Daoy (cell line): ENCODE results near the gene YLPM1. TPM values are rescaled to one million over a fixed set of nuclear protein-coding genes. Genes with fewer than 3 reads are reported as not detected.

Source experiments
- DNase-seq: peaks from one replicate; pipeline ENCODE4 v3.0.0-alpha.2; 2015; ENCODE audit warnings: low read depth
- total RNA-seq: library from RNA; depleted of rRNA; stranded (reverse); fragments of >200 nt; shearing (Covaris generic); gene quantifications from 2 replicates; pipeline ENCODE4 v1.2.3, GENCODE V29; 2014

The YLPM1 gene
- total RNA-seq, 1 experiment from 2014 or later: 23.8 TPM

GRCh38 chr14:74841230-74842207 is 78.4 kb downstream of the YLPM1 start:
- no peak for DNase-seq

DNA sequence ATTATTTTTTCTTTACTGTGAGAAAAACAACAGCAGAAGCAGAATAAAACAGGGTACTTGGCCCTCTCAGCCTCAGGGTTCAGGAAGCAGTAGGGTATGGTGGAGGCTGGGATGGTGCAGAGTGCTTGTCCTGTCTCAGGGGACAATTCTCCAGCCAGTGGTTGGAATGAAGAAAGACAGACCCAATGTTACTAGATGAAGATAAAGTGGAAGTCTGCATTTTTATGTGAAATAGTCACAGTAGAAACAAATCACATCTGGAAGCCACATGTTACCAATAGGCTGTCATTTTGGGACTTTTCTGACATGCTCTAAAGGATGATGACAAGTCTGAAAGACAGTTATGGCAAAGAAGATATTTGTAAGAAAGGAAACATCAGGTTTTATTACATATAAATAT is 80.5 kb downstream of the YLPM1 start:
- no peak for DNase-seq

GRCh38 chr14:74846168-74846567 is 83.1 kb downstream of the YLPM1 start:
- DNase-seq: no peak

GRCh38 chr14:74846968-74847665 is 84.0 kb downstream of the YLPM1 start:
- DNase-seq: peak; percentile 27

DNA sequence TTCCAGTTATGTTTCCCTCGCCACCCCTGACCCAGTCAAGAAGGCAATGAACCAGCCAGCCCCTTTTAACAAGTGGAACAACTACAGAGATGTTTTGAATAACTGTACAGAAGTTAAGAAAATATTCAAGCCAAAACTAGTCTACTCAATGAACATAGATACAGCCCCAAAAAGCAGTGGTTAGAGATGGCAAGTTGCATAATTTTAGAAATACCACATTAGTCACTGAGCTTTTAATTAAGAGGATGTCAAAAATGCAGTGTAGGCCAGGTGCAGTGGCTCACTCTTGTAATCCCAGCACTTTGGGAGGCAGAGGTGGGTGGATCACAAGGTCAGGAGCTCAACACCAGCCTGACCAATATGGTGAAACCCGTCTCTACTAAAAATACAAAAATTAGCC is 85.7 kb downstream of the YLPM1 start:
- DNase-seq: no peak

- no peak for DNase-seq
Observed at GRCh38 chr14:74852922-74853530, 89.9 kb downstream of the YLPM1 start.

DNA sequence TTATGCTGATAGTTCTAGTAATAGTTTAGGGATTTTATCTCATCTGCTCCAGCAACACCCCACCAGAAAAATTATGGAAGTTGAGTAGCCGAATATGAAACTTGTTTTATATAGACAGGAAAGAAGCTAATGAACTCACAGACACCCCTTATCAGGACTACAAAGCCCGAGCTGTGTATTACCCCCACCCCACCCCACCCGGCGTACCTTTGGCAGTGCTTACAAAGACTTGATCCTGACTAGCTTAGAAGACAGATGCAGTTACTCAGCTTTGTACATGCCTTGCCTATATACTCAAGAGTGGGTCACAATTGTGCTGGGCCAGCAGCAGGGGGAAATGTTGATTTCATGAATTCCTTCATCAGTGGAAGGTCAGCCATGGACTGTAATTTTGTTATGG is 90.5 kb downstream of the YLPM1 start:
- DNase-seq: no peak

GRCh38 chr14:74855021-74855420 is 91.9 kb downstream of the YLPM1 start:
- no peak for DNase-seq

GRCh38 chr14:74855945-74856344 is 92.8 kb downstream of the YLPM1 start:
- no peak for DNase-seq

- no peak for DNase-seq
Observed at GRCh38 chr14:74856366-74856765, 93.2 kb downstream of the YLPM1 start.

DNA sequence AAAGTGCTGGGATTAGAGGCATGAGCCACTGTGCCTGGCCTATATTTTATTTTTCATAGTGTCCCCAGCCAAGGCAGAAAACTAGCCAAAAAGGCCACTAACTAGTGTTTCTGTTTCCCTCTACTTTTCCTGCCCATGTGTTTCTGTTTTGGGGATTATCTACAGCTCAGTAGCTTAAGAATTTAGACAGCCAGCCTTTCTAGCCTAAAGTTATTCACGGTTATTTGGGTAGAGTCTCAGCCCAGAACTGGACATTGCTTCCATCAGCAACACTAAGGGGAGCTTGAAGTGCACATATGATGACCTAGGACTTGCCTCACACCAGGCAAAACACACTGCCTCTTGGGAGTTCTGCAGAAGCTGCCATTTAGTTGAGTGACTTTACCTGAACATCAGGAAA is 94.9 kb downstream of the YLPM1 start:
- no peak for DNase-seq

GRCh38 chr14:74859757-74860552 is 96.8 kb downstream of the YLPM1 start:
- no peak for DNase-seq

GRCh38 chr14:74860899-74861733 is 98.0 kb downstream of the YLPM1 start:
- peak; percentile 83 for DNase-seq

DNA sequence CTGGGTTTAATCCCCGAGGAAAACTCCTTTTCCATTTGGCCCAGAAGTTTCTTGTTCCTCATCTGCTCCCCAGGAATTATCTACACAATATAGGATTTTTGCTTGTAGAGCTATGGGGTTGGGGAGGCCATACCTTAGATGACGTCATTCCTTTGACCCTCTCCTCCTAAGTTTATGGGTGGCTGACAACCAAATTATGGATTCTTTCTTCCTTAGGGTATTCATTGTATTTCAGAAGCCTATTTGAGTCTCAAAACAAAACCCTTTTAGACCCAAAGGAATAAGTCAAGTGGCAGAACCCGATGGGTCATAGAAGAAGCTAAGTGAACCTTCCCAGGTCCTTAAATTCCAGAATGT is 98.6 kb downstream of the YLPM1 start:
- DNase-seq: no peak

DNA sequence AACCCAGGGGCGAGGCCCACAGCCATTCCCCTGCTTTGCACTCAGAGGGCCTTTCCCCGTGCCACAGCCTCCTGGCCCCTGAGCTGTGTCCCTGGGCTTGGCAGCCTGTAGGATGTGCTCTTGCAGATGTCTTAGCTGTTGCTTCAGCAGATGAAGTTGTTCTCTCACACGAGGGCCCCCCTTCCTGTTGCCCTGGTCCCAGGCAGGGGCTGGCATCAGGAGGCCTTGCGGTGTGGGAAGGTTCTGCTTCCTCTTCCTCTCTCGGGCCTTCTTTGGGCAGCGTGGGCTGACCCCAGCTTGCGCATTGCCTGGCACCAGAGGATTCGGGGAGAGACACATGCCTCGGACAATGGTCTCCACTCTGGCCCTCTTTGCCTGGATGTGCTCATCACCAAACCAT is 100.2 kb downstream of the YLPM1 start:
- no peak for DNase-seq

DNA sequence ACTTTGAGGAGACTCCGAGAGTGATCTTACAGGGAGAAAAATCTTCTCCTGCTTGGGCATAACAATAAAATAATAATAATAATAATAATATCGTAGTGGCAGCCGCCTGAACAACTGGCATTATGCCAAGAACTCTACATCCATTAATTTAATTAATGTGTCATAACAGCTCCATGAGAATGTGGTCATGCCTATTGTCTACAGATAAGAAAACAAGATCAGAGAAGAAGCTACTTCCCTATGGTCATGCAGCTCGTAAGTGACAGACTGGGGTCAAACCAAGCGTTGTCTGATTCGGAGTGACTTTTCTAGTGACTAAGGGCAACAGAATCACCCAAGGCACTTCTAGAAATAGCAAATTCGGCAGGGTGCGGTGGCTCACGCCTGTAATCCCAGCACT is 101.1 kb downstream of the YLPM1 start:
- no peak for DNase-seq

- no peak for DNase-seq
Observed at GRCh38 chr14:74865156-74865555, 102.0 kb downstream of the YLPM1 start.

DNA sequence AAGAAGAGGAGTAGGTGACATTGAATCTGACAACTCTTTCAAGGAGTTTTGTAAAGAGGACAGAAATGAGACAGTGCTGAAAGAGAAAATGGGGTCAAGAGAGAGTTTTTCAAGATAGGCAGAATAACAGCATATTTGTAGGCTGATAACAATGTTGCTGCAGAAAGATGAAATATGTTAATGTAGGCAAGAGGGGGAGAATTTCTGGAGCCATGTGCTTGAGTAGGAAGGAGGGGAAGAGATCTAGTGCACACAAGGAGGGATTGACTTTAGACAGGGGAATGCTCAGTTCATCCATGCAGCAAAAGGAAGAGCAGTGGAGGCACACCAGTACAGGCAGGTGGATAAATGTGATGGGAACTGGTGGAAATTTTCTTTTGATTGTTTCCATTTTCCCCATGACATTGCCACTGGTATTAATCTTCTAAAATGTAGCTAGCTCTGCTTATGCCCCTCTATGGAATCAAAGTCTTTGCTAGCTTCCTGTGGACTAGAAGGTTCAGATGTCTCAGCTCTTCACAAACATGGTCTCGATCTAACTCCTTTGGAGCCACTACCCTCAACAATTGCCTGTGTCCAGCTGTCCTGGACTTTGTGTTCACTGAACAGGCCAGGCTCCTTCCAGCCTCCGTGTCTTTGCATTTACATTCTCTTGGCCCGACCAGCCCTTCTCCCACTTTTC is 103.7 kb downstream of the YLPM1 start:
- DNase-seq: no peak

DNA sequence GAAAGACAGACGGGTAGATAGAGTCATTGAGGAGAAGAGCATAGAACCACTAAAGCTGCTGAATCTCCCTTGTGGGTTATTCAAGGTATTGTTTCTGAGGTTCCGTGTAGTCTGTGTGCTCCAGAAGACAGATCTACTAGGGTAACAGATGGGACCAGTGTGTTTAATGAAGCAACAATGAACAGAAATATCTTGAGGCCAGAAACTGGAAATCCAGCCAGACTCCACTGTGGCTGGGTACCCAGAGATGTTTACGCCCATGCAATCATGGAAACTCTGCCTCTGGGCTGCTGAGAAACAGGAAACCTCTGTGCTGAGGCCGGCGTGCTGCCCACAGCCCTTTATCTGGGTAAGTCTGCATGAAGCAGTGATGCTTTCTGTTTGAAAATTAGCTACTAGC is 104.6 kb downstream of the YLPM1 start:
- DNase-seq: no peak

DNA sequence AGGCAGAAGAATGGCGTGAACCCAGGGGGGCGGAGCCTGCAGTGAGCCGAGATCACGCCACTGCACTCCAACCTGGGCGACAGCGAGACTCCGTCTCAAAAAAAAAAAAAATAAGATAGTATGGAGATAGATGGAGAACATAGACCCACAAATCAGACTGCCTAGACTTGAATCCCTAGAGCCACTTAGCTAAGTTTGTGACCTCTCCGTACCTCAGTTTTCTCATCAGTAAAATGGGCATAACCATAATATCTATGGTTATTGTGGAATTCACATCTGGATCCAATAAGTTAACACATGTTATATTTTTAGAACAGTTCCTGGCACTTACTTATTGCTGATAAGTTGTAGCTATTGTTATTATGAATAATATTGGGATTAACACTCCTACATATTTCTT is 105.6 kb downstream of the YLPM1 start:
- no peak for DNase-seq
